ENCODE results near the gene ALKAL2. TPM values are rescaled to one million over a fixed set of nuclear protein-coding genes. Genes with fewer than 3 reads are reported as not detected.
A peak's percentile ranks its signal among the peaks of the same experiment; 100 is the strongest.

ALKAL2 gene
- total and polyA plus RNA-seq, 2 of the 13 experiments (the other 11 are each of a cell fraction or from before 2014, with no cell fraction given) = 0.22 to 1.7 TPM

GRCh38 chr2:260507-261161 is 27.3 kb downstream of the ALKAL2 start (continued):
- peak; percentile 77; the same call in 1 of the 2 replicates for TF ChIP-seq ZNF563 (CRISPR knock-in tag; IDR thresholded peaks at IDR 0.05)
- peak; percentile 95; the same call in 1 of the 2 replicates for TF ChIP-seq SIX1 (CRISPR knock-in tag; IDR thresholded peaks at IDR 0.05; ENCODE audit: borderline replicate concordance)
- TF ChIP-seq SNAPC4 (CRISPR knock-in tag; IDR thresholded peaks at IDR 0.05) = peak; percentile 94; the same call in 1 of the 2 replicates
- TF ChIP-seq ZNF883 (CRISPR knock-in tag; IDR thresholded peaks at IDR 0.05; ENCODE audit: not compliant biosample characterization) = no peak
- peak; percentile 85 for TF ChIP-seq GATAD1 (CRISPR knock-in tag; IDR thresholded peaks at IDR 0.05)
- TF ChIP-seq ELF3 (CRISPR knock-in tag; IDR thresholded peaks at IDR 0.05) = peak; percentile 99
- TF ChIP-seq THAP7 (CRISPR knock-in tag; IDR thresholded peaks at IDR 0.05) = peak; percentile 81; the same call in 1 of the 2 replicates
- TF ChIP-seq ZNF589 (CRISPR knock-in tag; conservative IDR thresholded peaks at IDR 0.05) = peak; percentile 92
- no peak for TF ChIP-seq EZH2 (conservative IDR thresholded peaks at IDR 0.05; ENCODE audit: low read depth, low read length)
- no peak for TF ChIP-seq TERF1 (CRISPR knock-in tag; IDR thresholded peaks at IDR 0.05)
- no peak for TF ChIP-seq CENPT (CRISPR knock-in tag; IDR thresholded peaks at IDR 0.05; ENCODE audit: low read depth)
- peak; percentile 74 for TF ChIP-seq IRF9 (CRISPR knock-in tag; IDR thresholded peaks at IDR 0.05; ENCODE audit: borderline replicate concordance)
- peak; percentile 94 for TF ChIP-seq CCDC6 (CRISPR knock-in tag; IDR thresholded peaks at IDR 0.05)
- peak; percentile 67 for TF ChIP-seq ZBTB44 (CRISPR knock-in tag; IDR thresholded peaks at IDR 0.05)
- peak; percentile 51; the same call in 1 of the 2 replicates for TF ChIP-seq SIN3B (IDR thresholded peaks at IDR 0.05; ENCODE audit: low read length)
- no peak for TF ChIP-seq MLLT10 (CRISPR knock-in tag; IDR thresholded peaks at IDR 0.05)
- no peak for TF ChIP-seq ZKSCAN5 (CRISPR knock-in tag; IDR thresholded peaks at IDR 0.05)
- peak; percentile 98 for TF ChIP-seq ZNF430 (CRISPR knock-in tag; IDR thresholded peaks at IDR 0.05)
- TF ChIP-seq ZNF841 (CRISPR knock-in tag; IDR thresholded peaks at IDR 0.05; ENCODE audit: borderline replicate concordance) = no peak
- 0 out of 2 replicates have a peak, but pooled peaks have one; percentile 83 for TF ChIP-seq MYNN (CRISPR knock-in tag; IDR thresholded peaks at IDR 0.05; ENCODE audit: low read depth)

All from HepG2 (cell line).